NCI-H460 (cell line): ENCODE results near the gene KLC1. TPM values are rescaled to one million over a fixed set of nuclear protein-coding genes. Genes with fewer than 3 reads are reported as not detected.

ENCODE experiments used
- DNase-seq: peaks from one replicate; pipeline ENCODE4 v3.0.0-alpha.2; 2016; ENCODE audit warnings: low read depth; ENCODE audit errors: extremely low read depth
- total RNA-seq: library from RNA; depleted of rRNA; stranded (reverse); fragments of >200 nt; shearing (Covaris generic); gene quantifications from 2 replicates; pipeline ENCODE4 v1.2.3, GENCODE V29; 2014

The KLC1 gene
- total RNA-seq, 1 experiment from 2014 or later, result 137 TPM

DNA sequence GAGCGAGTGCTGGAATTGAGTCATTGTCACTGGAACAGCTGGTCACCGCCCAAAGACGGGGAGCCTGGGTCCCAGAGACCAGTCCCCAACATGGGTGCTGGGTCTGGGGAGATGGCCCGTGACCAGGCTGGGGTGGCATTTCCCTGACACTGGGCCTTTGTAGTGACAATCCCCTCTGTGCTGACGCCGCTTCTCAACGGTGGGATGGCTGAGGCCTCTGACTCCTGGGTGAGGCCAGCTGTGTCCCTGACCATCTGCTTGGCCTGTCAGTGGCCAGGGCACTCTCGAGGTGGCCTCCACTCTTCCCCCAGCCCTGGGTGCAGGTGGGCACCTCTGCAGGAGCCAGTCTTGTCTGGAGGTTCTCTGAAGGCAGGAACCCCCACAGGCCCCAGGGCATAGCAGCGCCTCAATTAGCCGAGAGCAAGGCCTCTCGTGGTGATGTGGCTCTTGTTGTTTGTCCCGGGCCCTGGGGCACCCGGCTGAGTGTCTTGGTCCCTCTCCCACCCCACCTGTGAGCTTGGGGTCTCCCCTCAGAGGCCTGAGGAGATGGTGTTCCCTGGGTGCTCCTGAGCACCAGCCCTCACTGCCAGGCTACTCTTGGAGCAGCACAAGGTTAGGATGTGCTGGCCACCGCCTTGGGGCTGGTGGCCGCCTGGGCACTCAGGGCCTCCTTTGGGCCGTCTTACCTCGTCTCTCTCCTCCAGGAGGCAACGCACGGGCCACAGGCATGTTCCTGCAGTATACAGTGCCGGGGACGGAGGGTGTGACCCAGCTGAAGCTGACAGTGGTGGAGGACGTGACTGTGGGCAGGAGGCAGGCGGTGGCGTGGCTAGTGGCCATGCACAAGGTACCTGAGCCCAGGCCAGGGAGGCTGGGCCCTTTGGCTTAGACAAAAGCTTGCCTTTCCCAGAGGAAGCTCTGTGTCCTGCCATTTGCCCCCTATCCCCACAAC, 103.2 kb downstream of the KLC1 start:
- no peak for DNase-seq

DNA sequence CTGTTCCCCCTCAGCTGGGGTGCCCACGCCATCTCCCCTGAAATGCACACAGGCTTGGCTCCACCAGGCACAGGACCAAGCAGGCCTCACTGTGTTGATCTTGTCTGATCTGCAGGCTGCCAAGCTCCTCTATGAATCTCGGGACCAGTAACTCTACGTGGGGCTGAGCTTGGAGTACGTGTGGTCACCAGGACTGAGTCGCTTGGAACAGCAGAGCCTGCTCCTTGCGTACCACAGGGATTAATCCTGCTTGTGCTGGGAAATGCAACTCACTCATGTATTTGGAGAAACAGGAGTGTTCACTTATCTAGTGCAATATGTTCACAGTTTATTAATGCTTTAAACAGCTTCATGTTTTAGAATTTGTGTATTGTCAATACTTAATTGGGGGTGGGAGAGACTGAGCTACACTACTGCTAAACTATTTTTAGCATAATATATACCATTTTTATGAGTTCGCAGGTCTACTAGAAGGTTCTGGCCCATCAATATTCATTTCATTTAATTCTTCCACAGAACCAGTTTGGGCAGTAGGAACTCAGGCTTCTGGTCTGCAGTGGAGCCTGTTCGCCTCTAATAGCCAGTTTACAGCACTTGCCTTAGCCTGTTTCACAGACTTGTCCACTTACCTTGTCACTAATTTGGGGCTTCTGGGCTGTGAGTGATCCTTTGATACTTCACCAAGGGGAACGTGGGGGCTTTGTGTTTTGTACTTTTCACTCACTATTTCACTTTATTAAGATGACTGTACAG, 104.0 kb downstream of the KLC1 start:
- no peak for DNase-seq

DNA sequence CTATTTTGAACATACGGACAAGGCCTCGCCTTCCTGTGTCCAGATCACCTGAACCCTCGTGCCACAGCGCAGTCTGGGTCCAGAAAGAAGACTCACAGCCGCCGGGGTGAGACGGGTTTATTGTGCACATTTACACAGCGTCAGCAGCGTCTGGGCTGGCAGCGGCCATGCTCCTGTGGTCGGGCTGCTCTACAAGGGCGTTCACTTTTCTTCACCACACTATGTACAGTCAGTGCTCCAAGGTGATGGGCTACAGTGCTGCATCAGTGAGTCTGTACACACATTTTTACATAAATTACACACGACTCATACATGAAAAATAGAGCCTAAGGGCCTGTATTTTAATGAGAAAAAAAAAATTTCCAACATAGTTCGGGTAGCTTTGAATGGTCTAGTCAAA, 104.6 kb downstream of the KLC1 start:
- no peak for DNase-seq

DNA sequence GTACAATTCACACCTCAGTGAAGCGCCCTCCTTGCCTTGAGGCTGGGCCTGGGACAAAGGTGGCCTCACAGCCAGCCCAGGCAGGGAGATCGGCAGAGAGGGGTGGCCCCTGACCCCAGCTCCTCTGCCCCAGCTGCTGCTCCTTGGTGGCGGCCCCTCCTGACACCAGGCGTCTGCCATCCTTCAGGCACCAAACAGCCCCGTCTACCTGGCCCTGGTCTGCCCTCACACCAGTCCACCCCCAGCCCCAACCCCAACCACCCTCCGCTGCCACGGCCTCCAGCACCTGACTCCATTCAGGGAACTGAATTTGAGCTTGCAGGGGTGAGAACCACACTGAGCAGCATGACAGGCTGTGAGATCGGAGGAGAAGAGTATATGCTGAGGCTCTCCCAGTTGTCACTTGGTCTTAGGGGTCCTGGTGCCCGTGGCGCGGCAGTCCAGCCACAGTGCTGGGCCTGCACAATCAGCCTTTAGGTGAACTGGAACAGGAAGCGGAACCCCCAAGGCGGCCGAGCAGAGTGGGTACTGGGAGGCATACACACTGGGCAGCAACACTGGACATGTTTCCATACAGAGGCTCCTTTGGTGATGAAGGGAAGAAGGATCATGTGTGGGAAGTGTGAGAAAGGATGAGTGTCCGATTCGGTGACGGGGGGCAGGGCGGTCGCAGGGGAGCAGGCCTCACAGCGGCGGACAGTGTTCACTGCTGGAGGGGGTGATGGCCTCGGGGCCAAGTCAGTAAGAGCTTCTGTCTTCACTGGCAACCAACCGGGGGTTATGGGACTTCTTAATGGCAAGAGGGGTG, 105.3 kb downstream of the KLC1 start:
- DNase-seq, result no peak

DNA sequence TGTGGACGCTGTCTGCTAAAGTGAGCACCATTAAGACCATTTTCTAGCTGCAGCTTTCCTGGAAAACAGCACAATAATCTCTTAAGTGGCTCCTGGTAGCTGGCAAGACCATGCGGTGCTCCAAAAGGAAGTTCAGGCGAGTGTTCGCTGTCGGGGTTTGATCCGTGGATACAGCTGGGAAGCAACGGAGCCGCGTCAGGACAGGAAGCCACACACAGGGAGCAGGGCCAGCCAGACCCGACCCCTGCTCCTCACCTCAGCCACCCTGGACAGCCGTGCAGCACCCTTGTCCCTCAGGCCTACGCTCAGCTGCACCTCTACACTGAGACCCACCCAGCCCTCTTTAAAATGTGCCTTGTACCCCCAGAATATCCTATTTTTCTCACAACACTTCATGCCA, 106.0 kb downstream of the KLC1 start:
- no peak for DNase-seq

DNA sequence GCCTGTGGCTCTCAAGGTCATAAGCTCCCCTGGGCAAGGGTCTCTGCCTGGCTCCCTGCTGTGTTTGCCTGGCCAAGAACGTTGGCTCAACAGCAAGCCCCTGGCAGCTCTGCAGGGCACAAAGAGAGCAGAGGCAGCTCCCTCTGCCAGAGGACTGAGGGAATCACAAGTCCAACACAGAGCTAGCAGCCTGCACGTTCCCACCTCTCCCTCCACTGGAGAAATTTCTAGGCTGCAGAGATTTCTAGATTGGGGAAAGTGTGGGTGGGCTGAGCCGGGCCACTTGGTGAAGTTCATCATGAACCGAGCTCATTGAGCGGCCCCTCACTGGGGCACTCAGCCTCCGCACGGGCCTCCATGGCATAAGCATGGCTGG, 106.4 kb downstream of the KLC1 start:
- no peak for DNase-seq

DNA sequence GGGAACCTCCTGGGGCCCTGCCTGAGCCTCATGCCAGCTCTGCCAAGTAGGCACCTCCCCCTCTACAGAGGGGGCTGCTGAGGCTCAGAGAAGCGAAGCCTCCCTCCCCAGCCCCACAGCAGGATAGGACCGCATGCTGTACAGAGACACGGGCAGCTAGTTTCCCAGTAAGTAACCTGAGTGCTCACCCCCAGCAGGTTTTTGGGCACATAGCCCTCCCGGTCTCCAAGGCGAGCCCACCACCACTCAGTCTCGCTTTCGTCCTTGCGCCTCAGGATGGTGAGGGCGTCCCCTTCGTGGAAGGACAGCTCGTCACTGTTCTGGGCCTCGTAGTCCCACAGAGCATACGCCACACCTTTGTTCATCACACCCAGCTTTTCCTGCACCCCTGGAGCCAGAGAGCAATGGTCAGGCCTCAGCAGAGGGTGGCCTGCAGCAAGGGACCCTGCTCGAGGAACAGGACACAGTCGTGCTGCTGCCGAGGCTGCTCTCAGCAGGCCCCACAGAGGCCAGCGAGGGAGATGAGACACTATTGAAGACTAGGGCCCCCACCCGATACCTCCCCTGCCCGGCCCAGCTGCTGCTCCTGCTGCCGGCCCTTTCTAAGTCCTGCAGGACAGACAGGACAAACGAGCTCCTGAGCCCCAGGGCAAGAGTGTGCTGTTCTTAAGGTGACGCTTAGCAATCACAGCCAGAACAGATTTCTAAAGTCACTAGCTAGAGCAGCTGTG, 107.0 kb downstream of the KLC1 start:
- DNase-seq, result no peak

DNA sequence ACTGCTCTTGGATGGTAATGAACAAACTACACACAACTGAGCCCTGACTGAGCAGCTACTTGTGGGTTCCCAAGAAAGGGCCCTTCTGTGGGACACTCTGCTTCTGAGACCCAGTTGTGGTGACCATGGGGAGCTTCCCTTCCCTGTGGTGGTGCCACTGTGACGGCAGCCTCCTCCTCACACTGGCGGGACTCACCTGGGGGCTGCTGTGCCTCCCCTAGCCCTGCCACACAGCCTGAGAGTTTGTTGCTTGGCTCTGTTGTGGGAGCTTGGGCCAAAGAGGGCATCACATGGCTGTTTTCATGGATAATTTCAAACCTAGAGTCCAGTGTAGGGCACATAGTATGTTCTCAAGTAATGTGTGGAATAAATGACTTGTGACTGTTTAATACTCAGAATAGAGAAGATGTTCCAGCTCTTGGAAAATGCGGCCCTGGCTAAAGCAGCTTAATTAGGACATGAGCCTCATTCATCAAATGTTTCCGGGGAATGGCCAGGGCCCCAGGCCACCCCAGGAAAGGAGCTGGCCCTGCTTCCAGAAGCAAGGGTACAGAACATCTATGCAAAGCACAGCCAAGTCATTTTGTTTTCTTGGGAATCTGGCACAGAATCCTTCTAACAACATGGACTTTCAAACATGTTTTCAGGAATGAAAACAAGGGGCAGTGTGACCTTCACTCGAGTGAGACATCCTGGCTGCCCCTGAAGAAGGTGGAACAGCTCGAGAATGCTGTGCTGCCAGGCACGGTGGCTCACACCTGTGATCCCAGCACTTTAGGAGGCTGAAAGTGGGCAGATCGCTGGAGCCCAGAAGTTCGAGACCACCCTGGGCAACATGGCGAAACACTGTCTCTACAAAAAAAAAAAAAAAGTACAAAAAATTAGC, 107.8 kb downstream of the KLC1 start:
- no peak for DNase-seq

DNA sequence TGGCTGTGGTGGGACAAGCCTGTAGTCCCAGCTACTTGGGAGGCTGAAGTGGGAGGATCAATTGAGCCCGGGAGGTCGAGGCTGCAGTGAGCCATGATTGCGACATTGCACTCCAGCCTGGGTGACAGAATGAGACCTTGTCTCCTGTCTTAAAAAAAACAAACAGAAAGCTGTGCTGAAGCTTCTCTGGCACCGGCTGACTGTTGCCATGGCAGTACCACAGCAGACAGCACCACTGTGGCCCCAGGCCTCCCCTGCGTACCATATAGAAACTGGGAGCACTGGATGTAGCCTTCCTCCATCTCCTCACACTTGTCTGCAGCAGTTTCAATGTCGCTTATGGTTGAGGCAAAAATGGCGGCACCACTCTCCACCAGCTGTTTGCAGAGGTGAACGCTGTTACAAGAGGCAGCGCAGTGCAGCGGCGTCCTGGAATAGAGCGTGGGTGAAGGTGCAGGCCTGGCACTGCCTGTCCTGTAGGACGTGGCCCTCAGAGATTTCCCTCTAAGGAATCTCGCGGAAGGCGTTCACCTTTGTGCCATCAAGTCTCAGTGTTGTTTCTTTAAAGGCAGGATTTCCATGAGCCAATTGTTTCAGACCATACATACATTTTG, 108.5 kb downstream of the KLC1 start:
- DNase-seq, result no peak

DNA sequence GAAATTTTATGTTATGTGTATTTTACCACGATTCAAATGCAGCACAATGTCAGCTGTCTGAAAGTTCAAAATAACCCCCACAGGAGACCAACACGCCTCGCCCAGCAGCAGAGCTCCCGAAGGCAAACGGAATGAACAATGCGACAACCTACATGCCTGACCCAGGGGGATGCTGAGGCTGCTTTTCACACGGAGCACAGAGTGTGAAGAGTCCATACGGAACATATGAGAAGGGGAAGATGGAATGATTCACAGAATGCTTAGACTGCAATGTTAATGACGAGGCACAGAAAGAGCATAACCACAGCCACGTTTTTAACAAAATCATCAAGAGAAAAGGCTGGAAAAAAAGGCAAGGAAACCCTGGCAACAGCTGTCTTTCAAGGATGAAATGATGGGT, 109.2 kb downstream of the KLC1 start:
- DNase-seq, result no peak

DNA sequence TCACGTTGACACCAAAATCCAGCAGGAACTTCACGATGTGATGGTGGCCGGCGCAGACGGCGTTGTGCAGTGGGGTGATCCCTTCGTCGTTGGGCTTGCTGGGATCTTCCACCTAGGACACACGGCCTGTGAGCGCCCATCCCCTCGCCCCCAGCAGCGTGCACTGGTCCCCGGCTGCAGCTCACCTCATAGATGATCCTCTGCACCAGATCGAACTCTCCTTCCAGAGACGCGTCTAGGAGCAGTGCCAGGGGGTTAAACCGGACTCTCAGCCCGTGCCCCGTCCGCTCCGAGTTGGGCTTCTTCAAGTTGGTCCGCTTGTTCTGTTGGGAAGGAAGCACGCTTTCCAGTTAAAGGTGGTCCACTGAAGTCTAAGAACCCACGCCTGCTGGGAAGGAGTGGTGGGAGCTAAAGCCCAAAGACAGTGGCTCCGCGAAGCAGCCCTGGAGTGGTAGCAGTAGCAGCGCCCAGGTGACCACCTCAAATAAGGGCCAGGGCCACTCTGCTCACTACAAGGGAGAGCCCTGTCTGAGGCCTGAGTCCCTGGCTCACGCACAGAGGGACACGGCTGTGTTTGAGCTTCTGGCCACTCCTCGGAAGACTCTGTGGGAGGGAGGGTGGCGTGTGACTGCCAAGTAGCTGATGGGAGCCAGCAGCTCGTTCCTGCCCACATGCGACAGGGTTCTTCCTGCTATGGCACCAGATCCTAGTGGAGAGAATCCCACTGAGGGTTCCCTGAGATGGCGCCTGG, 109.9 kb downstream of the KLC1 start:
- no peak for DNase-seq

DNA sequence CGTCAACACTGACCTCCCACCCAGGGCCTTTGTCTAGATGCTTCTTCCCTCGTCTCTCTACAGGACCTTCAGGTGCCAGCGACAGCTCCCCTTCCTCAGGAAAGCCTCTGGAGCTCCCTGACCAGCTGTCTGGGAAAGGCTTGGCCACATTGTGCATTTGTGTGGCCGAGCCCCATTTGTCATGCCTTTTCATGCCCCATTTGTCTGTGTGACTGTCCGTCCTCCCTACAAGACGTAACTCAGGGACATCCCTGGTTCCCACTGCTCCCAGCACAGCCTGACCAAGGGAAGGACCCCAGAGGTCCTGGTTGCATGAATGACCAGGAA, 110.4 kb downstream of the KLC1 start:
- DNase-seq, result no peak

DNA sequence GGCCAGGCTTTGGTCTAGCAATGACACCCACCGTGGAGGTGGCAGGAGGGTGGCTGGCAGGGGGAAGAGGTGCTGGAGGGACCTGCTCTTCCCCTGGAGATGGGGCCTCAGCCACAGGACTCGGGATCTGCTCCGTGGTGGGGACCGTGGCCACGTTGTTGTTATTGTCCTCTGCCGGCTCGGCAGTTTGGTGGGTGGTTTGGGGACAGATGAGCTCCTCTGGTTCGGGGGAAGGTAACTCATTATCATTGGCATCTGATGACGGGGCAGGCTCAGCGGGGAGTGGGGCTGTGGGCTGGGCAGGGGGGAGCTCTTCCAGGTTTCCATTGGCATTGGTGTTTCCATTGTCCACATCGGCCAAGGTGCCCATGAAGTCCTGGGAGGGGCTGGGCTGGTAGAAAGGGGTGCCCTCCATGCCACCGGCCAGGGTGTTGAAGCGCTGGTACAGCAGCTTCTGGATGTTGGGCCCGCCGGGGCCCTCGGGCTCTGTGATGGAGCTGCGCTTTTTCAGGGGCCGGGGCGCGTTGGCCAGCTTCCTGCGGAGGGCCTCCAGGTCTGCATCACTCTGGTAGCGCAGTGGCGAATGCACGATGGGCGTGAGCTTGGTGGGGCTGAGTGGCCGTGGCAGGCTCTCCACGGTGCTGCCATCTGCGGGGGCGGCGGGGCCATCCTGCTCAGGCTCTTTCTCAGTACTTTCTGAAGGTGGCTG, 110.9 kb downstream of the KLC1 start:
- no peak for DNase-seq

DNA sequence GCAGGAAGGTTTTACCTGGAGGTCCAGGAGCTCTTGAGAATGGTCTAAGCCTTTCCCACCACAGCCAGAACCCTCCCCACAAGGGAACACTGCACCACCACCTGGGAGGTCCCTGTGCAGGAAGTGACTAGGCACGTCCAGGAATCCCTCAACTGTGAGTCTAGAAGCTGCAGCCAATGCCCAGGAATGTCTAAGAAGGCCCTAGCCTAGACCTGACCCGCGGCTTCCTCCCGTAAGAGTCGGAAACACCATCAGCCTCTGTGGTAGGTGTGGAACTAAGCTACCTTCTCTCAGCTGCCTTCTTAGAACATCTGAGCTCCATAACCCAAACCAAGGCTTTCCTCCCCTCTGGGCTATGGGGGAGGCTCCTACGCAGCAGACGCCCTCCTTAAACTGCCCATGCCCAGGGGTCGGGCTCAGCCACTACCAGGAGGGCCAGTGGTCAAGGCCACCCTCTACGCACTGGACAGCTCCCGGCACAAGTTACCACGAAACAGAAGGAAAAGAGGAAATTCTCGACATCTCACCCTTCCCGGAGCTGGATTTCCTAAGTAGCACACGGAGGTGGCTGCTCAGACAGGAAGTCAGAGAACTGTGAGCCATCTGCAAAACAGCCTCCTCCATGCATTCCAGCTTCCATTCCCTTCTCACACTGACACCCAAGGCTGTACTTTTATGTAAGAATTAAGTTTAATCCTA, 112.1 kb downstream of the KLC1 start:
- no peak for DNase-seq

DNA sequence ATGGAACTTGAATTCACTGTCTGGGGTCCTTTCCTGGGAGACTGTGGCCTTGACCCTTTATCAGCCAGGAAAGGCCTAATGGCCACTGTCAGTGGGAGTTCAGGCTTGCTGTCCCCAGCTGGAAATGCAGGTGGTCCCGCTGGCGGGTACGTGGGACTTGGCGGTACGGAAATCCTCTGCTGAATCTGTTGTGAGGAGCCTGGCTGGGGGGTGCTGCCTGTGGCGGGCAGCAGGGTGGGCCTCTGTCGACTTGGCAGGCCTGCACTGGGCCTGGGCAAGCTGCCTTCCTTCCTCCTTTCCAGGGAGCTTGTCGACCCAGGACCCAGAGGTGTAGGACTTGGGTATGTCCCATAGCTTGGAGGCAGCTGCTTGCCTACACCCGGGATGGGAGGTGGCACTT, 112.9 kb downstream of the KLC1 start:
- no peak for DNase-seq

DNA sequence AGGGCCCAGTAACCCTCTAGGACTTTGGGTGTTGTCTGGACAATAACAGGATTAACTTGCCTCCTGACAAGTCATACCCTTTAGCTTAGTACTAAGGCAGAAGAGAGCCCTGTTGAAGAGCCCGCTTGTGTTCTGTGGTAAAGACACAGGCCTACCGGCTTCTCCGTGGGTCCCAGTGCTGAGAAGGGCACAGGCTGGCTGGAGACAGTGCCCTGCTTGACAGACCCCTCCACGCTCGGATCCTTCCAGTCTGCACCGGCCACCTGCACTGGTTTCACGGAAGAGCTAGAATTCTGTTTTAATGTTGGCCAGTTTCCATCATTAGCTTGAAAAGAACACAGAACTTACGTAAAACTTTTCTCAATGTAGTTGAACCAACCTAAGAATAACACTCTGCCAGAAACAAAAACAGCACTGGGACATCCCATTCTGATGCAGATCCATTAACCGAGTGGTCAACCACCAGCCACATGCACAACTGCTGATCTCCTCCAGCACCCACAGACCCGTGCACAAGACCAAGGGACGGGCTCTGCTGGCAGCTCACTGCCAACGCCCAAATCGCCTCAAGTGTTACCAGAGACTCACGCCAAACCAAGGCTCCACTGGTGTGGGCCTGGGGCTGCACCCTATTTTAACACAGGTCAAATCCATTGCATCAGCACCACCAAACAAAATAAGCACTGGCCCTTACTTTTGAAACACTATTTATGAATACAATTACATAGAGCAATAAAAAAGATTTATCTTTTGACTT, 113.7 kb downstream of the KLC1 start:
- no peak for DNase-seq

DNA sequence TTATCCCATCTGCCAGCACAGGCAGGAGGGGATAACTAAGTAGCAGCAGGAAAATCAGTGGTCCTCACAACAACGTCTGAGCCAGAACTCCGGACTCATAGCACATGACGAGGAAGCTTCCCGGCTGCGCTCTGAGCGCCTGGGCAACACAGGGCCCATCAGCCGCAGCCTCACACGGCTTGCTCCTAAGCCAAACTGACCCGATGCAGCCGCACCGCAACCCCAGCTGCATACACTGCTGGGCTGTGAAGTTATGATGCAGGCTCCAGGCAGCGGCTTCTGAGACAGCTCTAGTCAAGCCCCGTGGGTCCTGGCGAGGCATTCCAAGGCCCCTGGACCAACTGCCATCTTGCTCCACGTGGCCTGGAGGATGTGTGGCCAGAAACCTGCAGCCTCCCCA, 114.7 kb downstream of the KLC1 start:
- no peak for DNase-seq
